Transverse colon (tissue), 4 donors: ENCODE results near the gene AIF1. TPM values are rescaled to one million over a fixed set of nuclear protein-coding genes. Genes with fewer than 3 reads are reported as not detected.

Source experiments
- DNase-seq: peaks from one replicate; pipeline ENCODE4 v3.0.0-alpha.2; 2019
- H3K27ac ChIP-seq, 4 donors: fragments of 200-600 bp; sonication (generic); 2 replicates each; pipeline ENCODE4 v1.5.1; 2016 to 2018; ENCODE audit warnings: inconsistent platforms in 4 of 4
- H3K27me3 ChIP-seq: fragments of 200-600 bp; sonication (generic); 2 replicates; pipeline ENCODE4 v1.5.1; 2017; ENCODE audit warnings: inconsistent platforms
- H3K36me3 ChIP-seq, 4 donors: fragments of 200-600 bp; sonication (generic); 2 replicates each; pipeline ENCODE4 v1.5.1; 2017 to 2019; ENCODE audit warnings: inconsistent platforms in 4 of 4
- H3K4me1 ChIP-seq, 4 donors: fragments of 200-600 bp; sonication (generic); 2 replicates each; pipeline ENCODE4 v1.5.1; 2017 to 2020; ENCODE audit warnings: inconsistent platforms in 4 of 4
- H3K4me3 ChIP-seq, 4 donors: fragments of 200-600 bp; sonication (generic); 1 replicate in 1 of 4; 2 replicates in 3 of 4; pipeline versions ENCODE4 v1.5.1 to v1.6.1; 2017 to 2019; ENCODE audit warnings: inconsistent platforms in 4 of 4
- H3K9me3 ChIP-seq, 2 donors: fragments of 200-600 bp; sonication (generic); 2 replicates each; pipeline ENCODE4 v1.5.1; 2017 to 2019; ENCODE audit warnings: inconsistent platforms in 2 of 2
- CTCF ChIP-seq, 5 experiments: fragments of 200-600 bp in 3 of 5; fragments of 450-650 bp in 2 of 5; sonication (generic) in 3 of 5; IDR thresholded peaks; 1 replicate in 2 of 5; 2 replicates in 3 of 5; pipeline ENCODE4 v1.5.1; 2016 to 2017; ENCODE audit warnings: antibody characterized with exemption in 5 of 5, inconsistent platforms in 3 of 5, mild to moderate bottlenecking in 2 of 5, moderate library complexity in 1 of 5
- EP300 ChIP-seq: sonication (generic); formaldehyde crosslinking; IDR thresholded peaks from one replicate; pipeline ENCODE4 v1.6.1; 2017; ENCODE audit warnings: antibody characterized with exemption, low read depth
- POLR2A ChIP-seq: fragments of 450-650 bp; IDR thresholded peaks from one replicate; pipeline ENCODE4 v1.6.1; 2016; ENCODE audit warnings: antibody characterized with exemption, mild to moderate bottlenecking, moderate library complexity
- POLR2AphosphoS5 ChIP-seq, 3 donors: sonication (generic); formaldehyde crosslinking; IDR thresholded peaks; one replicate each; pipeline ENCODE4 v1.6.1; 2016; ENCODE audit warnings: antibody characterized with exemption in 3 of 3
- WGBS, 2 donors: methylation state at CpG; one replicate each; pipeline ENCODE4 v1.1.5; 2018; ENCODE audit warnings: low coverage in 1 of 2; 5-methylcytosine and 5-hydroxymethylcytosine counted together
- in situ Hi-C, 4 donors: fragments of 200-750 bp; cut with MboI; loops; one replicate each; pipeline versions ENCODE4 v1.15.0 to v1.15.1; 2017; ENCODE audit warnings: low sequenced_read_pairs in 3 of 4, low pct_ligation_motif_present in 1 of 4, low pct_unique_long_range_greater_than_20kb in 1 of 4
- intact Hi-C: fragments of 100-400 bp; cut with DNase I; formaldehyde crosslinking; loops from one replicate; pipeline ENCODE4 v1.15.1; 2023; ENCODE audit warnings: low total_unique reads
- total RNA-seq, 4 donors: library from RNA; depleted of rRNA; stranded (reverse); fragments of >200 nt; gene quantifications; one replicate each; pipeline ENCODE4 v1.1.0, GENCODE V29; 2016

Gene AIF1
- total RNA-seq, 4 donors from 2014 or later, result 9.4 to 19.5 (median 17.3) TPM; not detected in 1

- Histone ChIP-seq H3K9me3 (no peaks in the 10 kb centered on the region), H3K36me3 (peaks cover 0 to 9% (median 2%) of the 10 kb centered on the region in 4 donors), H3K4me3 (no peak overlapping the region), H3K4me1 (peaks cover 38 to 73% (median 53%) of the 10 kb centered on the region in 4 donors), H3K27me3 (no peaks in the 10 kb centered on the region), H3K27ac (peak overlapping the region in 1 of 4 donors; percentile 6)
- no peak for DNase-seq
- 84 to 89% methylated on average over 6 to 12 of the region's 12 CpGs for WGBS, 2 donors
- no peak for TF ChIP-seq CTCF (IDR thresholded peaks at IDR 0.05)
- TF ChIP-seq POLR2A, result no peak
- TF ChIP-seq EP300, result no peak
- no peak for TF ChIP-seq POLR2AphosphoS5 (IDR thresholded peaks at IDR 0.05)
- intact Hi-C loops, result no loop called here
- in situ Hi-C loops, result no loop called here
Measured at GRCh38 chr6:31662124-31662723, 47.2 kb downstream of the AIF1 start.

GRCh38 chr6:31663126-31663960, 48.3 kb downstream of the AIF1 start:
- no peak for TF ChIP-seq CTCF (IDR thresholded peaks at IDR 0.05)
- Histone ChIP-seq H3K4me1 (peaks cover 35 to 71% (median 45%) of the 10 kb centered on the region in 4 donors), H3K4me3 (peak overlapping the region; percentile 43 to 96 (median 84)), H3K9me3 (no peaks in the 10 kb centered on the region), H3K27me3 (no peaks in the 10 kb centered on the region), H3K27ac (peak overlapping the region; percentile 93 to 99 (median 98)), H3K36me3 (peaks cover 0 to 20% (median 6%) of the 10 kb centered on the region in 4 donors)
- 69 to 93% methylated on average over 3 to 9 of the region's 9 CpGs for WGBS, 2 donors
- in situ Hi-C loops (no loop called here), intact Hi-C loops (no loop called here)
- no peak for DNase-seq

GRCh38 chr6:31663961-31664789, 49.1 kb downstream of the AIF1 start:
- Histone ChIP-seq H3K36me3 (peaks cover 0 to 28% (median 9%) of the 10 kb centered on the region in 4 donors), H3K9me3 (no peaks in the 10 kb centered on the region), H3K27ac (peak overlapping the region; percentile 93 to 99 (median 98)), H3K4me3 (peak overlapping the region; percentile 43 to 96 (median 84)), H3K27me3 (no peaks in the 10 kb centered on the region), H3K4me1 (peaks cover 27 to 62% (median 38%) of the 10 kb centered on the region in 4 donors)
- TF ChIP-seq POLR2A, result no peak
- TF ChIP-seq EP300, result no peak
- TF ChIP-seq POLR2AphosphoS5 (IDR thresholded peaks at IDR 0.05), result no peak
- no peak for TF ChIP-seq CTCF (IDR thresholded peaks at IDR 0.05)
- intact Hi-C loops (no loop called here), in situ Hi-C loops (no loop called here)
- peak; percentile 29 for DNase-seq
- 4 to 31% methylated on average over 5 to 17 of the region's 17 CpGs for WGBS, 2 donors
